ENCODE measurements around the gene EVI5L.
"Not testable (repeated sequence)": the region's sequence is repeated elsewhere in the genome, so short reads cannot be mapped to it uniquely, and the experiment has no call there.

EVI5L gene

GRCh38 chr19:7848779-7849457 lies 18.9 kb downstream of the EVI5L start:
- no peak for DNase-seq

GRCh38 chr19:7849631-7849999 lies 19.6 kb downstream of the EVI5L start:
- DNase-seq, result no peak

- peak; percentile 19 for DNase-seq
Observed at GRCh38 chr19:7850000-7850813, 20.2 kb downstream of the EVI5L start.

GRCh38 chr19:7850945-7851622 lies 21.1 kb downstream of the EVI5L start:
- DNase-seq, result no peak

- no peak for DNase-seq
Observed at GRCh38 chr19:7851623-7852500, 21.8 kb downstream of the EVI5L start.

GRCh38 chr19:7852851-7853769 lies 23.1 kb downstream of the EVI5L start:
- peak; percentile 28 for DNase-seq

GRCh38 chr19:7853770-7854128 lies 23.7 kb downstream of the EVI5L start:
- no peak for DNase-seq

GRCh38 chr19:7855426-7856108 lies 25.5 kb downstream of the EVI5L start:
- no peak for DNase-seq

- DNase-seq, result no peak
Observed at GRCh38 chr19:7856109-7856591, 26.1 kb downstream of the EVI5L start.

- no peak for DNase-seq
Observed at GRCh38 chr19:7856679-7857663, 27.0 kb downstream of the EVI5L start.

GRCh38 chr19:7857727-7858108 lies 27.7 kb downstream of the EVI5L start:
- DNase-seq, result no peak

- DNase-seq, result peak; percentile 60
Observed at GRCh38 chr19:7858109-7858770, 28.2 kb downstream of the EVI5L start.

GRCh38 chr19:7859087-7859486 lies 29.1 kb downstream of the EVI5L start:
- not testable (repeated sequence) for DNase-seq

- no peak for DNase-seq
Observed at GRCh38 chr19:7859831-7860713, 30.1 kb downstream of the EVI5L start.

- peak; percentile 58 for DNase-seq
Observed at GRCh38 chr19:7860714-7861618, 30.9 kb downstream of the EVI5L start.

- no peak for DNase-seq
Observed at GRCh38 chr19:7861619-7862412, 31.8 kb downstream of the EVI5L start.

Data from NCI-H1694 (cell line).